ENCODE data around the gene OSGEP.

The OSGEP gene

GRCh38 chr14:20441461-20441860 lies 13.2 kb downstream of the OSGEP start:
- H3K4me3 ChIP-seq (replicated peaks; ENCODE audit: low read depth, low read length) = no peak overlapping the region
- no peak for TF ChIP-seq CTCF (IDR thresholded peaks at IDR 0.05; ENCODE audit: low read depth, low read length, missing control alignments)
- no peak for DNase-seq (ENCODE audit: extremely low read depth, low read depth)

- TF ChIP-seq CTCF (IDR thresholded peaks at IDR 0.05; ENCODE audit: low read depth, low read length, missing control alignments) = no peak
- DNase-seq (ENCODE audit: extremely low read depth, low read depth) = no peak
Measured at GRCh38 chr14:20440882-20441281, 13.7 kb downstream of the OSGEP start.

DNA sequence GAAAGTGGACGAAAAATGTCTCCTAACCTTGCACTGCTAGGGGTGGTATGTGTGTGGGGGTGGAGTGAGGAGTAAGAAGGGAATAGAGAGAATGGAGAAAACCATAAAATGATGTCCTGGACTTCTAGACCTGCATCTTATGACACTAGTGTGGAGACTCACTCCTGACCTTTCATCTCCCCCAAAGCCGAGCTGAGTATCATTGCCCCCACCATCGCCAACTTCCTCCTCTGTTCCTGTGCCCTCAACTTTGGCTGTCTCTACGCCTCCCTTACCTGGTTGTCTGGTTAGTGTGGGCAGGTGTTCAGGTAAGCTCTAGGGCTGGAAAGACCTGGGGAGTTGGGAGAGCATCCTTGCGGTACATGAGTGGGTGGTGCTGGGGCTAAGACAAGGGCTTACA lies 14.1 kb downstream of the OSGEP start:
- no peak for TF ChIP-seq CTCF (IDR thresholded peaks at IDR 0.05; ENCODE audit: low read depth, low read length, missing control alignments)
- H3K4me3 ChIP-seq (replicated peaks; ENCODE audit: low read depth, low read length) = no peak overlapping the region
- no peak for DNase-seq (ENCODE audit: extremely low read depth, low read depth)

More at GRCh38 chr14:20440882-20441281, 13.7 kb downstream of the OSGEP start:
- H3K4me3 ChIP-seq (replicated peaks; ENCODE audit: low read depth, low read length) = no peak overlapping the region

- TF ChIP-seq CTCF (IDR thresholded peaks at IDR 0.05; ENCODE audit: low read depth, low read length, missing control alignments) = no peak
- no peak overlapping the region for H3K4me3 ChIP-seq (replicated peaks; ENCODE audit: low read depth, low read length)
- no peak for DNase-seq (ENCODE audit: extremely low read depth, low read depth)
Measured at GRCh38 chr14:20438664-20439063, 15.9 kb downstream of the OSGEP start.

DNA sequence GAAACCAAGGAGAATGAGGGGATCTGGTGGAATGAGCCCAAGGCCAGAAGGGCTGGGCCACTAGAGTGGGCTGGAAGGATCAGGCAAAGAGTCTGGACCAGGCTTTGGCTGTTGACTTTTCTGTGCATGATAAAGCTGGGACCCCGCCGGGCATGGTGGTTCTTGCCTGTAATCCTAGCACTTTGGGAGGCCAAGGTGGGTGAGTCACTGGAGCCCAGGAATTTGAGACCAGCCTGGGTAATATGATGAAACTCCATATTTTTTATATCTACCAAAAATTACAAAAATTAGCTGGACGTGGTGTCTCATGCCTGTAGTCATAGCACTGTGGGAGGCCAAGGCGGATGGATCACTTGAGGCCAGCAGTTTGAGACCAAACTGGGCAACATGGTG lies 18.3 kb downstream of the OSGEP start:
- H3K4me3 ChIP-seq (replicated peaks; ENCODE audit: low read depth, low read length) = no peak overlapping the region
- TF ChIP-seq CTCF (IDR thresholded peaks at IDR 0.05; ENCODE audit: low read depth, low read length, missing control alignments) = no peak
- no peak for DNase-seq (ENCODE audit: extremely low read depth, low read depth)

- no peak for DNase-seq (ENCODE audit: extremely low read depth, low read depth)
- no peak within 1 kb of the TSS for H3K4me3 ChIP-seq (replicated peaks; ENCODE audit: low read depth, low read length)
- no peak for TF ChIP-seq CTCF (IDR thresholded peaks at IDR 0.05; ENCODE audit: low read depth, low read length, missing control alignments)
Measured at GRCh38 chr14:20435582-20436362, 18.8 kb downstream of the OSGEP start, which contains the start of gene KLHL33. Gene KLHL33 (minus strand): TSS chr14:20436166. CDS start chr14:20435811, 355 bp downstream.

All from HFF-Myc (cell line).